GM18867 (cell line): Measurements from ENCODE around the gene TGFB2.

Experiments
- ATAC-seq: cut with Tn5 transposase; IDR thresholded peaks from one replicate; pipeline ENCODE4 v1.9.1; 2021; ENCODE audit warnings: mild to moderate bottlenecking, moderate library complexity; ENCODE audit not compliant: unreplicated experiment

The TGFB2 gene

DNA sequence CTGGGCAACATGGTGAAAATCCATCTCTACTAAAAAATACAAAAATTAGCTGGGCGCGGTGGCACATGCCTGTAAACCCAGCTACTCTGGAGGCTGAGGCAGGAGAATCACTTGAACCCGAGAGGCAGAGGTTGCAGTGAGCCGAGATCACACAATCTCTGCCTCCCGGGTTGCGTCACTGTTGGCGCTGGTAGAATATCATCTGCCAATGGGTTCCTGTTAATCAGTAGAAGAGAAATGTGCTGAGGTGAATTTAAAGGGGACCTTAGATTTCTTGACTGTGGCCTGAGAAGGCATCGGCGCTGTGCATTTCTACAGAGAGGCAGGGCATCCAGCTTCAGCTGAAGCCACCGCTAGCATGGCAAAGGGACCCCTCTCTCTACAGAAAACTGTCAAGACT is 68.0 kb downstream of the TGFB2 start:
- no peak for ATAC-seq

DNA sequence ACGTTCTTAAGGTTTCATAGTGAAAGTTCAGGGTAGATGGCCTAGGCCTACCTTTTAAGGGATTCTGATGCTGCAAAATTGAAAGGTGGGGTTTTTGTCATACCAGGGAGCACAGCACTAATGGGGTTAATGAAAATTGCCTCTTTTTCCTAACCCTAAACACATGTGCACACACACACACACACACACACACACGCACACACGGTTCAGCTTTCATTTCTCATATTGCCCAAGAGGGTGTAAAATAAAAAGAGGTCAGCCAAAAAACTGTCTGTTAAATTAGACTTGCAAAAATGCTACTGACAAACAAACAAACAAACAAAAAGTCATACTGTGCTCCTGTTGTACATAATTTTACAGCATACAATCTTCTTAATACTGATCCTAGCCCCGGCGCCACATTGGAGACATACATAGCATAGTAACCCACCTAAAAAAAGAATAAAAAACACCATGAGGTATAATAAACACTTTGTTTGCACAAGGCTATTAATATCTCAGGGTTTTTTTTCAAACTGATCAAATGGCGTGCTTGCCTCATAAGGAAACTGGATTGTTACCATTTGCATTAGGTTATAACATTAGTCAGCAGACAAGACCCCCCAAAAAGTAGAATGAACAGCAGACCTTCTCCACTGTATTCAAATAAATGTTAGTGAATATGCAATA is 69.1 kb downstream of the TGFB2 start:
- ATAC-seq: no peak

DNA sequence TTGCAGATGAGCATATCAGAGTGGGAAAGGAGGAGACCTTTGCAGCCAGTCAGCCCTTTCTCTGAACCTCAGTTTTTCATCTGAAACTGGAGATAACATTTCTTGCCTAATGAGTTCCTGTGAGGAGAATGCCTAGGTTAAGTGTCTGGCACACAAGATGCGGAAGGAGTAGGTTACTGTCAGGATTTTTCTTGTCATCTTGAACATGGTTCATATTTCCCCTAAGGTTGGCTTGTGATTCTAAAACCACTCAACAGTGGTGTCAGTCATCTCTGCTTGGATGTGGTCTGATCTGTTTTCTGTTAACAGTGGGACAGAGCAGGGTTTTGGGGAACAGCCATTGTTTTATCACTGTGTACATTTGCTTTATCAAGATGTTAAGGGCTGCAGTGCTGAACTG is 70.6 kb downstream of the TGFB2 start:
- no peak for ATAC-seq

DNA sequence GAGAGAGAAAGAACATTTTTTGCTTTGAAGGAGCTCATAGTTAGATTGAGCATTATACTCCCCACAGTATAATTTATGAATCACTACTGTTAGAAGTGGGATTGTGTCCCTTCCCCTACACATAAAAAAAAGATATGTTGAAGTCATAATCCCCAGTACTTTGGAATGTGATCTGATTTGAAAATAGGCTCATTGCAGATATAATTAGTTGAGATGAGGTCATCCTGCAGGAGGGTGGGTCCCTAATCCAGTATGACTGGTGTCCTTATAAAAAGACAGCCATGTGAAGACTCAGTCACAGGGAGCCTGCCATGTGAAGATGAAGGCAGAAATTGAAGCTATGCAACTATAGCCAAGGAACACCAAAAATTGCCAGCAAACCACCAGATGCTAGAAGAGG is 76.4 kb downstream of the TGFB2 start:
- ATAC-seq: no peak

DNA sequence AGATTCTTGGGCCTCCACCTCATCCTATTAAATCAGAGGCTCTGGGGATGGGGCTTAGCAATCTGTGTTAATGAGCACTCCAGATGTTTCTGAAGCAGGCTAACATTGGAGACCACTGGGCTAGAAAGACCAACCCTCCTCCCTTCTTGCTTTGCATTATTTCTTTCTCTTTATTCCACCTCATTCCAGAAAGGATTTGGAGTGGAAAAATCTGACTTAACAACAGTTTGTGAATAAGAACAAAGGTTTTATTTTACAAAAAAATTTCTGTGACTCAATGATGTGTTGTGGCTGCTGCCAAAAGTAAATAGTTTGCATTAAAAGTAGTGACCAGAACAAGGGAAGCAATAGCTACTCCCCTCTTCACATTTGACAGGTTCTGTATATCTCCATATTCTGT is 79.4 kb downstream of the TGFB2 start:
- ATAC-seq: no peak

DNA sequence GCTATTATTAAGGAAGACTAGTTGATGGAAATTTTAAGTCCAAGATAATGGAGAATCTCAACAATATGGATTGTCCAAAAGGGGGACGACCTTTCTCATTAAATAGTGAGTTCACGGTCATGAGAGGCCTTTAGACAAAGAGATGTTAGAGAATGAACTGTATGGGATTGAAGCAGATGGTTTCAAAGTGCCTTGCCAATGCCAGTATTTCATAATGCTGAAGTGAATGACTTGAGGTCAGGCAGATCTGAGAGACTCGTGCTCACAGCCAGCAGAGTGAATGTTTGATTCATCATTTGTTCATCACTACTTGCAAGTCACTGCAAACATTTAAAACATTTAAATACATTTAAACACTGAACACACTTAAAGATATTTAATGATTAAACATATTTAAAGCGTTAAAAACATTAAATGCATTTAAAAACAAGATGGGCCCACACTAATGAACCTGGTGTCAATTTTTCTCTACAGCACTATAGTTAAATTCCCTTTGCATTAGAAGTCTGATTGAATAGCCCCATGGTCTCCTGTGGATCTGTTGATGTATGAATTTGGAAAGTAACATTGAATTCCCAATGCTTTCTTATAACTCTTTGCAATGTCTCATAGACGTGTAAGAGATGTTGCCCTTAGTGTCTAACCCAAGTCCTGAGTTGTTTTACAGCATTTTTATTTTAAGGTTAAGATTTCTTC is 80.7 kb downstream of the TGFB2 start:
- no peak for ATAC-seq

DNA sequence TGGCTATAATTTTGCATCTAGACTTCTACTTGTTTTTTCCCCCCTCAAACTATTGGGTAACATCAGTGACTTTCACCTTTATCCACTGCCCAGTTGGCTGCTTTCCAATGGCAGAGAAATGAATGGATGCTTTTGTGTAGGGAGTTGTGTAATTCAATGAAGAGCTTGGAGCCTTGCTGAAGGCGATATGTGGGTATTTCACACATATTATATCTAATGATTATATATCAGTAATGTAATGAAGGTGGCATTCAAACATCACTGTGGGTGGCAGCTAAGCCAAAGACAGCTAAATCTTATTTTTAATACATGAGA is 81.2 kb downstream of the TGFB2 start:
- no peak for ATAC-seq

DNA sequence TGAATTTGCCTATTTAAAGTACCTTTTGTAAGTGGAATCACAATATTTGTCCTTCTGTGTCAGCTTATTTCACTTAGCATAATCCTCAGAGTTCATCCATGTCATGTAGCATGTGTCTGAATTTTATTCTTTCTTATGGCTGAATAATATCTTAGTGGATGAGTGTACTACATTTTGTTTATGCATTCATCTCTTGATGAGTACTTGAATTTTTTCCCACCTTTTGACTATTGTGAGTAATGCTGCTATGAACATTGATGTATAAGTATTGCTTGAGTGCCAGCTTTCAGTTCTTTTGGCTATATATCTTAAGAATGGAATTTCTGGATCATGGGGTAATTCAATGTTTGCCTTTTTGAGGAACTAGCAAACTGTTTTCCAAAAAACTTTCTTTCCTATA is 84.2 kb downstream of the TGFB2 start:
- no peak for ATAC-seq

DNA sequence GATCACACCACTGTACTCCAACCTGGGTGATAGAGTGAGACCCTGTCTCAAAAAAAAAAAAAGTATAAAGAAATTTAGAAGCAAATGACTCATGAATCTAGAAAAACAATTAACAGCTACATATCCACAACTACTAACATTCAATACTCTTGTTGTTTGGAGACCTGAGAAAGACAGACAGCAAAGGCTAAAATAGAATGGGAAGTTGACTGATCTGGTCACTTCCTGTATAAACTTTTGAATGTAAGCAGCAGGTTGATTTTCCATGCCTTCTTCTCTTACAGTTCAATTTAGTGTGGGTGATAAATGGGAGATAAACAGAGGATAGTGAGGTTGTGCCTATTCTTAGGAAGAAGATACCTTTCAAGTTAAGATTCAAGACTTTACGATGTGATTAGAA is 85.2 kb downstream of the TGFB2 start:
- ATAC-seq: no peak

DNA sequence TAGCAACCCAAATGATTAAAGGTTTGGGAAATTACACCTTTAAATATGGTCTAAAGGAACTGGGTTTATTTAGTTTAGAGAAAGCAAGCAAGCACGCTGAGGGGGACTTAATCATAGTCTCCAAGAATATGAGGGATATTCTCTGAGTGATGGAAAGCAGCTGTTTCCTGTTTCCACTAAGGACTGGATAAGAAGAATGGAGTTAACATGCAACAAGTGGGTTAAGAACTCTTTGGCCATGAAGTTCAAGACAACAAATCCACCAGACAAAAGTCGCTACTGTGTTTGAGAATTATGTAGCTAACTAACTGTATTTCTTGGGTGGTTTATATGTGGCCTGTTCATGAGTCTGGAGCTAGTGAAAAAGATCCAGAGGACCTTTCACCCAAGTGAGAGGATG is 85.7 kb downstream of the TGFB2 start:
- ATAC-seq: no peak

DNA sequence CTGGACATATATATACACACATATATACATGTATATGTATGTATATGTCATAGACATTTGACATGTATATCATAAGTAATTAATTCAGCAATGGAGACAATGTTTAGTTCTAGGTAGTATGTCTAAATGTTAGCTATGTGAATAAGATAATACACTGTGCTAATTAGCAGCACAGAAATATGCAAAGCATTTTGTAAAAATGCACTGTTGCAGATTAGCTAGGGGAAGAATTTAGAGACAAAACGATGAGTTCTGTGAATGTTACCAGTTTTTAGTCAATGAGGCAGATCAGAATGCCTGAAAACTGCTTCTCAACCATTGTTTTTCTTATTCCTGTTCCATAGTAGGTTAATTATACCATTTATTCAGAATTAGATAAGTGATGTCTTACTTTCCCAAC is 86.3 kb downstream of the TGFB2 start:
- ATAC-seq: no peak

DNA sequence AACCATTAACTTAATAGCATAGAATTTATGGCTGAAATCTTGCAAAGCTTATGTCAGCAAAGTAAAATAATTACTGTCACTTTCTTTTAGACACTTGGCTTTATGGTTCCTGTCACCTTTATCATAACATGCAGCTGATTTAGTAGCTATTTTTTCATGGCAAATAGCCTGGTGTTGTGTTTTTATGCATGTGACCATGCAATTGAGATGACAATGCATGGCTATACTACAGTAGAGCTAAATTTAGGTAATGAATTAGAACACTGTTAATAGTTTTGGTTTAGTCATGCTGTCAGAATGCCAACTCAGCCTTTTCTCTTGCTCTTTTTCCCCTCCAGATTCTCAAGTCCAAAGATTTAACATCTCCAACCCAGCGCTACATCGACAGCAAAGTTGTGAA is 88.6 kb downstream of the TGFB2 start:
- ATAC-seq: no peak

DNA sequence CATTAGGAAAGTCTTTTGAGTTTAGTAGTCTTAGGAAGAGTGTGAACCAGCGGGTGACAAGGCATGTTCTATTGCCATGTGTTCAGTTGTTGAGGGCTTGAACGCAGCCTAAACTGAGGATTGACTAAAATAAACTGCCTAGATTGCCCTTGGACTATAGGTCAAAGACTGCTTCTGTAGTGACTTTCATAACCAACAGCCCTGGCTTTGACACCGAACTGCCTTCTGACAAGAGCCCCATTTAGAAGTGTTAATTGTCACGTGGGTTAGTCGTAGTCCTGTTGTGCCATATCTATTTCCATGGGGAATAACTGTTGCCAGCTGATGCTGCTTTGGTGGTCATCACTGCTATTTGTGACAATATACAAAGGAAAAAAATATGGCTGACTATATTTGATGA is 90.4 kb downstream of the TGFB2 start:
- no peak for ATAC-seq

DNA sequence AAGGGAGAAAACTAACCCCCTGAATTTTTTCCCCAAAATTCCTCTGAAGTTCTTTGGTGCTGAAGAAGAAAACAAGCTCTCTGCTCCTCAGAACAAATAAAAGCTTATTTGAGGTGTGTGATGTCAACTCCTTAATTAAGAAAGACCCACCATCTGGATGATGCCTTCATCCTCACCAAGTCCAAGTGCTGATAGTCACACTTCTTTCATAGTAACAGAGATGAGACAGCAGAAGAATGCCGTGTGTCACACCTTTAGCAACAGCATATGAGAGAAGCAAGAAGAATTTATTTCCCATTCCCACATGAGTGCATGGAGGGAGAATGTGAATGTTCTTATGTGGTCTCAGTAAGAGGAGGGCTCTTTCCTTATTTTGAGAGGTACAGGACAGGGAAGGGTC is 91.2 kb downstream of the TGFB2 start:
- no peak for ATAC-seq

DNA sequence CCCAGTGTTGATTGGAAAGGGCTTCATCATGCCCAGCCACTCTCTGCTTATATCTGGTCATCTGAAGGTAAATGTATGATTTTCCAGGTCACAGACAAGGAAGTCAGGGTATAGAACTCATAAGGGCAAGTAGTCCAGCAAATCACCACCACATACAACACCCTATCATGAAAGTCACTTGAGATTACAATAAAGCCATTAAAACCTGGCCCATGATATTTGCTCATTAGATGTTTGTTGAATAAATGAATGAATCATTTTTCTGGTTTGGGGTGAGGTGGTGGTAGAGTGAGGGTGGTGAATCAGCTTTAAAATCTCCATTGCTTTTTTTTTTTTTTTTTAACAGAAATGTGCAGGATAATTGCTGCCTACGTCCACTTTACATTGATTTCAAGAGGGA is 91.9 kb downstream of the TGFB2 start:
- no peak for ATAC-seq

DNA sequence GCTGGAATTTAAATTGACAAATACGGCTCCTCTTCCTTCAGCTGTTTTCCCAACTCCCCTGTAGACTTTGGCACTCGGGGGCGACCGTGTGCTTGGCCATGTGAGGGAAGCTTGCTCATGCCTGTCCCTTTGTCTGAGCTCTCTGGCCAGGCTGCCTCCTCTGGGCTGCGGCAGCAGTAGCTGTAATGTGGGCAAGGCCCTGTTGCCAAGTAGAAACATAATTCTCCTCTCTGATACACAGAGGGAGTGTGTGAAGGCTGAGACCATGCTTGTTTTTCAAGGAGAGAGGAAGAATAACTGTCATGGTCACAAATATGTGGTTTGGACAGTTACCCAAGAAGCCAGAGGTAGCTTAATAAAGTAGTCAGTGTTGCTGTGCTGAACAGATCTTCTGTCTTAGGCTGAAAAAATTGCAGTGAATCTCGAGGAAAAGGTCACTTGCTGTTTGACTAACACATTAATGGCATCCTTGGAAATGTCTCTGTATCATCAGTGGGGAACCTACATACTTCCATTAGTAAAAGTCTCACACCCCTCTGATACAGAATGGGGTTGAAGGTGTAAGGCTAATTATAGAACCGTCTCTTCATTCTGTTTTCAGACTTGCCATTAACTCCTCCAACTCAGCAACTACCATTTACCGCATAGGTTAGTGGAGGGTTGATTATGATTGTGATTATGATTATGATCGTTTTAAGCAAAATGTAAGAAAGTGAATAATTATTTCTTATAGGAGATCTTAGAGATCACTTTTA is 94.6 kb downstream of the TGFB2 start:
- ATAC-seq: no peak

DNA sequence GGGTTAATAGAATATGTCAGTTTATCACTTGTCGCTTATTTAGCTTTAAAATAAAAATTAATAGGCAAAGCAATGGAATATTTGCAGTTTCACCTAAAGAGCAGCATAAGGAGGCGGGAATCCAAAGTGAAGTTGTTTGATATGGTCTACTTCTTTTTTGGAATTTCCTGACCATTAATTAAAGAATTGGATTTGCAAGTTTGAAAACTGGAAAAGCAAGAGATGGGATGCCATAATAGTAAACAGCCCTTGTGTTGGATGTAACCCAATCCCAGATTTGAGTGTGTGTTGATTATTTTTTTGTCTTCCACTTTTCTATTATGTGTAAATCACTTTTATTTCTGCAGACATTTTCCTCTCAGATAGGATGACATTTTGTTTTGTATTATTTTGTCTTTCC is 98.1 kb downstream of the TGFB2 start:
- ATAC-seq: no peak

DNA sequence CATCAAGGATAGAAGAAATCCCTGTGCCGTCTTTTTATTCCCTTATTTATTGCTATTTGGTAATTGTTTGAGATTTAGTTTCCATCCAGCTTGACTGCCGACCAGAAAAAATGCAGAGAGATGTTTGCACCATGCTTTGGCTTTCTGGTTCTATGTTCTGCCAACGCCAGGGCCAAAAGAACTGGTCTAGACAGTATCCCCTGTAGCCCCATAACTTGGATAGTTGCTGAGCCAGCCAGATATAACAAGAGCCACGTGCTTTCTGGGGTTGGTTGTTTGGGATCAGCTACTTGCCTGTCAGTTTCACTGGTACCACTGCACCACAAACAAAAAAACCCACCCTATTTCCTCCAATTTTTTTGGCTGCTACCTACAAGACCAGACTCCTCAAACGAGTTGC is 99.0 kb downstream of the TGFB2 start:
- no peak for ATAC-seq

DNA sequence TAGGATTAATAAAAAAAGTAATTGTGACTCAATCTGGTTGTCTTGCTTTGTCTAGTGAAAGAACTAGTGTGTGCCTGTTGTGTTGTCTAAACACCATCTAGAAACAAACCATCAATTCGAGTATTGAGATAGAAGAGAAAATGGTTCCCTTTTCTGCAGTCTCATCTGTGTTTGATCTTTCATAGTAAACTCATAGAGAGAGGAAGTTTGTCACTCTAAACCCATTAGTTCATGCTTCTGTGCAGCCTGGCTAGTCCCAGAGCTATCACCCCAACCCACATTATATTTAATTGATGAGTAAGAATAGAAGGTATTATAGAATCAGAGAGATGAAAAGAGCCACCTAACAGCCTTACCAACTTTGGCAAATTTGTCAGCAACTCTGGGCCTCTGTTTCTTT is 99.5 kb downstream of the TGFB2 start:
- ATAC-seq: no peak

DNA sequence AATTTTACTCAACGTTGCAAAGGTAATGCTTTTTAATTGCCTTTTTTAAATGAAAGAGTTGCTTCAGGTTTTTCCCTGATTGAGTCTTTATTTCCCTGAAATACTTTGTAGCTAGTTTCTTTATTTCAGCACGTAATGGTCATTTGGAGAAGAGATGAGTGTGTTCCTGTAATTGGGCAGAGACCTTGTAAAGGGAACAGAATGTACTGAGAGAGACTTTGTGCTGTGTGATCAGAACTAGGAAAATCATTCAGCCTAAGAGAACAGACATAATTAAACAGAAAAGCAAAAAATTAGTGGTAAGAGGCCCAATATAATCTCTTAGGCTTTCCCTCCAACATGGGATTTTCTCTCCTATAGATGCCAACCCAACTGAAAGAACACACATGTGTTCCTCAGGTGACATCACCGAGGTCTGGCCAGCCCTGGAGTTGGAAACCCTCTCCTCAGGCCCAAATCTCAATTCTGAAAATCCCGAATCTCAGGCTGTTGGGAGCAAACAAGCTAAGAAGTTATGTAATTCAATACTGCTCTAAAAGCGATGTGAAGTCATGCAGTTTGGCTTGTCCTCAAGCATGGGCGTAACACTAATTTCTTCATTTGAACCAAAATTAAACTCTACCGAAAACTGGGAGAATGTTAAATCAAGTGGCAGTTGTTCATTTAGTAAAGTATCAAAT is 102.0 kb downstream of the TGFB2 start:
- ATAC-seq: no peak

DNA sequence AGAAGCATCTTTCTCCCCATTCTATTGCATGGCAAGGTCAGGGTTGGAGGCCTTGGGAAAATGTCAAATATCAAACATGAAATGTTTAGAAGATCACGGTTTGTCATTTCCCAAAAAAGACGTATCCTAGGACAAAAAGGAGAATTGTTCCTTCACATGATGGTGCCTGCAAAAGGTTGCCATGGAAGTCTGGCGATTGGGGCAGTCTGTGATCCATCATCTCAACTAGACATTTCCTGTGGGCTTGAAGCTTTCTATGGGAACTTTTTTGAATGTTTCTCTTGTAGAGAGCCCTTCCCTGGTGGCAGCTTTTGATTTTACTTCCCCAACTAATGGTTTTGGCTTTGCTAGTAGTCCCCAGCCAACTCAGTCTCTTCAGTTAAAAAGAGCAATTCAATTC is 106.3 kb downstream of the TGFB2 start:
- ATAC-seq: no peak
